Left ventricle myocardium inferior (tissue), 1 donor: ENCODE data around the gene SS18L1. TPM values are rescaled to one million over a fixed set of nuclear protein-coding genes. Genes with fewer than 3 reads are reported as not detected.

ENCODE experiments used
- DNase-seq: peaks from one replicate; pipeline ENCODE4 v3.0.0-alpha.2; 2020
- H3K27ac ChIP-seq: fragments of 200-600 bp; replicated peaks from 2 replicates; pipeline ENCODE4 v1.8.0; 2021
- H3K27me3 ChIP-seq: fragments of 200-600 bp; 2 replicates; pipeline ENCODE4 v1.8.0; 2021; ENCODE audit warnings: low read depth
- H3K36me3 ChIP-seq: fragments of 200-600 bp; 2 replicates; pipeline ENCODE4 v1.8.0; 2021
- H3K4me1 ChIP-seq: fragments of 200-600 bp; 2 replicates; pipeline ENCODE4 v1.8.0; 2021
- H3K4me3 ChIP-seq: fragments of 200-600 bp; 2 replicates; pipeline ENCODE4 v1.8.0; 2021; ENCODE audit warnings: mild to moderate bottlenecking, moderate library complexity
- H3K9me3 ChIP-seq: fragments of 200-600 bp; replicated peaks from 2 replicates; pipeline ENCODE4 v1.8.0; 2021
- intact Hi-C: fragments of 100-400 bp; cut with micrococcal nuclease; formaldehyde crosslinking; loops from one replicate; pipeline ENCODE4 v1.11.0; 2022
- total RNA-seq: library from RNA; stranded (reverse); fragmentation: NEBNext Ultra II Directional; extraction: Animal tissue kit (Norgen Biotek cat#: 25700); gene quantifications from one replicate; pipeline ENCODE4 v1.2.1, GENCODE V29; 2021
- TF ChIP-seq, protein P1 (sequence below): fragments of 200-600 bp; IDR thresholded peaks from 2 replicates; pipeline ENCODE4 v1.8.0; 2021; ENCODE audit warnings: antibody characterized with exemption, mild to moderate bottlenecking, borderline replicate concordance
- donor health status: DM: no; HTN: yes; CAD: no; lungs with severe emphysema.

Gene SS18L1
- total RNA-seq, 1 donor from 2014 or later, result 9.0 TPM

- DNase-seq, result no peak
- TF ChIP-seq, protein P1, sequence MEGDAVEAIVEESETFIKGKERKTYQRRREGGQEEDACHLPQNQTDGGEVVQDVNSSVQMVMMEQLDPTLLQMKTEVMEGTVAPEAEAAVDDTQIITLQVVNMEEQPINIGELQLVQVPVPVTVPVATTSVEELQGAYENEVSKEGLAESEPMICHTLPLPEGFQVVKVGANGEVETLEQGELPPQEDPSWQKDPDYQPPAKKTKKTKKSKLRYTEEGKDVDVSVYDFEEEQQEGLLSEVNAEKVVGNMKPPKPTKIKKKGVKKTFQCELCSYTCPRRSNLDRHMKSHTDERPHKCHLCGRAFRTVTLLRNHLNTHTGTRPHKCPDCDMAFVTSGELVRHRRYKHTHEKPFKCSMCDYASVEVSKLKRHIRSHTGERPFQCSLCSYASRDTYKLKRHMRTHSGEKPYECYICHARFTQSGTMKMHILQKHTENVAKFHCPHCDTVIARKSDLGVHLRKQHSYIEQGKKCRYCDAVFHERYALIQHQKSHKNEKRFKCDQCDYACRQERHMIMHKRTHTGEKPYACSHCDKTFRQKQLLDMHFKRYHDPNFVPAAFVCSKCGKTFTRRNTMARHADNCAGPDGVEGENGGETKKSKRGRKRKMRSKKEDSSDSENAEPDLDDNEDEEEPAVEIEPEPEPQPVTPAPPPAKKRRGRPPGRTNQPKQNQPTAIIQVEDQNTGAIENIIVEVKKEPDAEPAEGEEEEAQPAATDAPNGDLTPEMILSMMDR, result no peak
- intact Hi-C loops, result no loop called here
These were observed 16.3 kb downstream of the SS18L1 start for GRCh38 chr20:62159839-62160238.

DNA sequence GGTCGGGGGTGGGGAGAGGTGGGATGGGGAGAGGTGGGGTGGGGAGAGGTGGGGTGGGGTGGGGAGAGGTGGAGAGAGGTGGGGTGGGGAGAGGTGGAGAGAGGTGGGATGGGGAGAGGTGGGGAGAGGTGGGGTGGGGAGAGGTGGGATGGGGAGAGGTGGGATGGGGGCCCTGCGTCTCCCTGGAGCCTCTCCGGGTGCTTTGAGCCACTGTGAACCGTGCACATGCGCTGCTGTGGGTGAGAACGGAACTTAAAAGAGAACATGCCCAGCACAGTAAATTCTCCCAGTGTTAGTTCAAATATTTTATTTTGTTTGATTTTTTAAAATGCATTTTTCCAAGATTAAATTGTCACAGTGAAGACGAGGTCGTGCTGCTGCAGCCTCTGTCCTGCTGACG lies 16.7 kb downstream of the SS18L1 start:
- H3K27ac ChIP-seq, result no peak overlapping the region
- H3K36me3 ChIP-seq, result peaks cover 53% of the 10 kb centered on the region
- intact Hi-C loops, result no loop called here
- no peaks in the 10 kb centered on the region for H3K27me3 ChIP-seq
- no peak for DNase-seq
- peaks cover 18% of the 10 kb centered on the region for H3K4me1 ChIP-seq
- no peaks in the 10 kb centered on the region for H3K9me3 ChIP-seq
- TF ChIP-seq, protein P1, result no peak
- H3K4me3 ChIP-seq, result no peak overlapping the region

More at GRCh38 chr20:62159839-62160238, 16.3 kb downstream of the SS18L1 start:
- H3K27me3 ChIP-seq, result no peaks in the 10 kb centered on the region
- peaks cover 18% of the 10 kb centered on the region for H3K4me1 ChIP-seq
- H3K27ac ChIP-seq, result no peak overlapping the region
- no peak overlapping the region for H3K4me3 ChIP-seq
- peaks cover 53% of the 10 kb centered on the region for H3K36me3 ChIP-seq
- no peaks in the 10 kb centered on the region for H3K9me3 ChIP-seq

DNA sequence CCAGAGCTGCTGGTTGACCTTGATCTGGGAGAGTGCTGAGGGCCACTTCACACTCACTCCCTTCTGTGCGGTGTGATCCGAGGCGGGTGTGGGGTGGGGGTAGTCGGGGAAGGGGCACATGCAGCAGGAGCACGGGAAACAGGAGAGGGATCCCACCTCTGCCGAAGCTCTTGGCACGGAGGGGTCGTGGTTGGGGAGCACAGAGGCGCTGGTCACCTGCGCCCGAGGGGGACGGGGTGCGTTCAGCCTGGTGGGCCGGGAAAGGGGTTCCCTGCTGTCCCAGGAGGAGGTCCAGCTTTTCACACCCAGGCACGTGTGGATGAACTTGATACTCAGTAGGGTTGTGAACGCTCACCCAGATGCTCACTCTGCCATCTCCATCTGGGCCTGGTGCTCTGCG lies 17.3 kb downstream of the SS18L1 start:
- Histone ChIP-seq H3K36me3 (peaks cover 56% of the 10 kb centered on the region), H3K27me3 (no peaks in the 10 kb centered on the region), H3K4me1 (peaks cover 18% of the 10 kb centered on the region), H3K9me3 (no peaks in the 10 kb centered on the region), H3K27ac (no peak overlapping the region), H3K4me3 (no peak overlapping the region)
- DNase-seq, result no peak
- TF ChIP-seq, protein P1, result no peak
- intact Hi-C loops, result no loop called here

- Histone ChIP-seq H3K4me1 (peaks cover 13% of the 10 kb centered on the region), H3K4me3 (no peak overlapping the region), H3K27me3 (no peaks in the 10 kb centered on the region), H3K36me3 (peaks cover 61% of the 10 kb centered on the region), H3K9me3 (no peaks in the 10 kb centered on the region), H3K27ac (no peak overlapping the region)
- no peak for DNase-seq
- TF ChIP-seq, protein P1, result no peak
- intact Hi-C loops, result no loop called here
These were observed 17.8 kb downstream of the SS18L1 start for GRCh38 chr20:62161347-62161746.

GRCh38 chr20:62162765-62163484 lies 19.4 kb downstream of the SS18L1 start:
- TF ChIP-seq, protein P1, result no peak

More at GRCh38 chr20:62162765-62163484, 19.4 kb downstream of the SS18L1 start:
- Histone ChIP-seq H3K4me1 (no peaks in the 10 kb centered on the region), H3K36me3 (peaks cover 74% of the 10 kb centered on the region), H3K27ac (no peak overlapping the region), H3K27me3 (no peaks in the 10 kb centered on the region), H3K4me3 (no peak overlapping the region), H3K9me3 (no peaks in the 10 kb centered on the region)
- DNase-seq, result no peak
- intact Hi-C loops, result no loop called here
